ENCODE results near the gene RSPO3.
"Not testable (repeated sequence)": the region's sequence is repeated elsewhere in the genome, so short reads cannot be mapped to it uniquely, and the experiment has no call there.

Gene RSPO3

DNA sequence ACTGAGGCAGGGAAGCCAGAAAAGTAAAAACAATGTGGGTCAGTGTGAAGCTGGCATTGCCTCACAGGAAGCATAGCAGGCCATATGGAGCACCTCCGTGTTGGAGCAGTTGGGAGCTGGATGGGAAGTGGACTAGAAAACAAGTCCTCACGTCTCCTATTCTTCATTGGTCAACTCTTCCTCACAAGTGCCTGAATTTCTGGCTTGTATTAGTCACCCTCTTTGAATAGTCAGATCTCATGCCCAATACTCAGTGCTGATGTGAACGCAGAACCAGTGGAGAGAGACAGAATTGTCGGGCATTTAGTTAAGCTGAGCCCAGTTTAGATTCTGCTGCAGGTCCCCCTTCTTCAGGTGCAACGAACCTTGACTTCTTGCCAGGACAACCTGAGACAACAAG is 22.3 kb upstream of the RSPO3 start:
- Histone ChIP-seq H3K27ac (ENCODE audit: insufficient read depth in 1 of 2, low read depth in 1 of 2, low read length in 2 of 2, poor library complexity in 1 of 2, severe bottlenecking in 2 of 2) (no peak overlapping the region), H3K27me3 (replicated peaks in 2 of 5; ENCODE audit: control insufficient read depth in 4 of 5, insufficient read depth in 5 of 5, low read length in 4 of 5) (peaks cover 0 to 8% (median 4%) of the 10 kb centered on the region in 5 experiments), H3K4me3 (ENCODE audit: control insufficient read depth in 1 of 7, extremely low read depth in 1 of 7, insufficient read depth in 4 of 7, low read depth in 2 of 7, low read length in 6 of 7) (no peak overlapping the region), H3K36me3 (ENCODE audit: control insufficient read depth in 4 of 4, insufficient read depth in 4 of 4, low read length in 3 of 4) (no peaks in the 10 kb centered on the region), H3K9me3 (ENCODE audit: control extremely low read depth in 1 of 5, control insufficient read depth in 4 of 5, insufficient read depth in 2 of 5, low read depth in 1 of 5, low read length in 4 of 5) (no peaks in the 10 kb centered on the region), H3K4me1 (ENCODE audit: control extremely low read depth in 1 of 4, control insufficient read depth in 4 of 4, insufficient read depth in 4 of 4, low read length in 3 of 4) (no peaks in the 10 kb centered on the region)
- WGBS (ENCODE audit: insufficient coverage), result 97% methylated on average over 3 of the region's 5 CpGs
- POLR2A ChIA-PET, result no interaction called here
- DNase-seq, result no peak
- CTCF ChIA-PET, result no interaction called here

DNA sequence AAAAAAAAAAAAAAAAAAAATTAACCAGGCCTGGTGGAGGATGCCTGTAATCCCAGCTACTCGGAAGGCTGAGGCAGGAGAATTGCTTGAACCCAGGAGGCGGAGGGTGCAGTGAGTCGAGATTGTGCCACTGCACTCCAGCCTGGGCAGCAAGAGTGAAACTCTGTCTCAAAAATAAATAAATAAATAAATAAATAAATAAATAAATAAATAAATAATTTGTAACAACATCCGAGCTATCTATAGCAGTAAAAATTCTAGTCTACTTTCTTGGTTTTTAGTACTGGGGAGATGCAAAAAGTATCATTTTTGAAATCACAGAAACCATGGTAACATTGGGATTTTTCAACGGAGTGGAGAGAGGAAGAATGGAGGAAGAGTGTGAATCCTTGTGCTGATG is 21.0 kb upstream of the RSPO3 start:
- WGBS (ENCODE audit: insufficient coverage), result no CpG with 5 or more reads among the region's 5 CpGs
- CTCF ChIA-PET, result interaction anchor here (1.6 kb wide), 1 partner anchor 50 kb away, joined by 3 read pairs; no protein-coding TSS in a partner anchor
- H3K9me3 ChIP-seq (ENCODE audit: control extremely low read depth in 1 of 5, control insufficient read depth in 4 of 5, insufficient read depth in 2 of 5, low read depth in 1 of 5, low read length in 4 of 5); POLR2A ChIA-PET; H3K27me3 ChIP-seq (replicated peaks in 2 of 5; ENCODE audit: control insufficient read depth in 4 of 5, insufficient read depth in 5 of 5, low read length in 4 of 5); DNase-seq; H3K4me1 ChIP-seq (ENCODE audit: control extremely low read depth in 1 of 4, control insufficient read depth in 4 of 4, insufficient read depth in 4 of 4, low read length in 3 of 4); H3K36me3 ChIP-seq (ENCODE audit: control insufficient read depth in 4 of 4, insufficient read depth in 4 of 4, low read length in 3 of 4); H3K4me3 ChIP-seq (ENCODE audit: control insufficient read depth in 1 of 7, extremely low read depth in 1 of 7, insufficient read depth in 4 of 7, low read depth in 2 of 7, low read length in 6 of 7); H3K27ac ChIP-seq (ENCODE audit: insufficient read depth in 1 of 2, low read depth in 1 of 2, low read length in 2 of 2, poor library complexity in 1 of 2, severe bottlenecking in 2 of 2): not testable (repeated sequence)

DNA sequence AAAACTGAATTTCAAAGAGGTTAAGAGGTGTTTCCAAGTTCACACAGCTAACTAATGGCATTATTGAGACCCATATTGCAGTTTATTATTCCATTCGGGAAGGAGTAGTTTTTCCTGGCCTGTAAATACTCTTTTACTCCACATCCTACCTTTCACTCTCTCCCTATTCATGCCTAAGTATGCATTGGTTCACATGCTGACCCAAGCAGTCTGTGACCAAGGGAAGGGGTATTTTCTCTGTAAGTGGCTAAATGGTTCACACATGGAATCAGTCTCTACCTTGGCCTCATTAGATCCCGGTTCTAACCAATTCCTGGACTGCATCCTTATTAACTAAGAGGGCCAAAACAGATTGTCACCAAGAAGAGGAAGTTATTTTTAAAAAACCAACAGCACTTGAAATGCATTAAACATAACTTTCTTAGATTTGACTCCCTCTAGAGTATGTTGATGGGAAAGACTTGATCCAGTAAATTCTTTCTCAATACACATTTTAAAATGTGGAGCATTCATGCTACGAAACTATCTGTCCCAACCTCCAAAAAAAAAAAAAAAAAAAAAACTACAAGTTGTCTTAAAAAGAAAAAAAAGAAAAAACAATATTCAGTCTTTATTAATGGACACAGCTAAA is 17.8 kb upstream of the RSPO3 start:
- peak in 2 of 3 donors; percentile 58 to 60 for DNase-seq
- H3K4me3 ChIP-seq (ENCODE audit: control insufficient read depth in 1 of 7, extremely low read depth in 1 of 7, insufficient read depth in 4 of 7, low read depth in 2 of 7, low read length in 6 of 7), result no peak overlapping the region
- no peak overlapping the region for H3K27ac ChIP-seq (ENCODE audit: insufficient read depth in 1 of 2, low read depth in 1 of 2, low read length in 2 of 2, poor library complexity in 1 of 2, severe bottlenecking in 2 of 2)
- no peaks in the 10 kb centered on the region for H3K36me3 ChIP-seq (ENCODE audit: control insufficient read depth in 4 of 4, insufficient read depth in 4 of 4, low read length in 3 of 4)
- H3K9me3 ChIP-seq (ENCODE audit: control extremely low read depth in 1 of 5, control insufficient read depth in 4 of 5, insufficient read depth in 2 of 5, low read depth in 1 of 5, low read length in 4 of 5), result no peaks in the 10 kb centered on the region
- WGBS (ENCODE audit: insufficient coverage), result no CpG with 5 or more reads among the region's 3 CpGs
- POLR2A ChIA-PET, result no interaction called here
- CTCF ChIA-PET, result interaction anchor here (0.9 to 1.0 kb wide), 2 partner anchors 10 to 294 kb away, joined by 3 to 4 read pairs; no protein-coding TSS in a partner anchor
- H3K4me1 ChIP-seq (ENCODE audit: control extremely low read depth in 1 of 4, control insufficient read depth in 4 of 4, insufficient read depth in 4 of 4, low read length in 3 of 4), result no peaks in the 10 kb centered on the region
- peaks cover 0 to 6% (median 4%) of the 10 kb centered on the region in 5 experiments for H3K27me3 ChIP-seq (replicated peaks in 2 of 5; ENCODE audit: control insufficient read depth in 4 of 5, insufficient read depth in 5 of 5, low read length in 4 of 5)

DNA sequence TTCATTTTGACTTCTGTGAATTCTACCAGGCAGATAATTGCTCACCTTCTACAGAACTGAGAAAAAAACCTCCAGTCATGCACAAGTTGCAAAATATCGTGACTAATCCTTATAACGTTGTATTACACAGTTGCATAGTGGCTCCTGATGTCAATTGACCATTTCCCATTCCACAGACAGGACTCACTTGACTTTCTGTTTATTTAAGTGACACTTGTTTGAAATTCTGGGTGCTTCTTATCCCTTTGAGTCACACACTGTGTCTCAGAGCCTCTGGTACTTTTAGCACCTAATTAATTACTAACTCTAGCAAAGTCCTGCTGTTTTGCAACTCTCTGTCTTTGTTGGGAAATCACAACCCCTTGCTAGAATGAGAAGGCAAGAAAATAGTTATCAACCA is 16.2 kb upstream of the RSPO3 start:
- peak in 1 of 3 donors; percentile 6 for DNase-seq
- no peaks in the 10 kb centered on the region for H3K9me3 ChIP-seq (ENCODE audit: control extremely low read depth in 1 of 5, control insufficient read depth in 4 of 5, insufficient read depth in 2 of 5, low read depth in 1 of 5, low read length in 4 of 5)
- H3K27me3 ChIP-seq (replicated peaks in 2 of 5; ENCODE audit: control insufficient read depth in 4 of 5, insufficient read depth in 5 of 5, low read length in 4 of 5), result peaks cover 0 to 8% (median 4%) of the 10 kb centered on the region in 5 experiments
- no peak overlapping the region for H3K27ac ChIP-seq (ENCODE audit: insufficient read depth in 1 of 2, low read depth in 1 of 2, low read length in 2 of 2, poor library complexity in 1 of 2, severe bottlenecking in 2 of 2)
- H3K4me3 ChIP-seq (ENCODE audit: control insufficient read depth in 1 of 7, extremely low read depth in 1 of 7, insufficient read depth in 4 of 7, low read depth in 2 of 7, low read length in 6 of 7), result no peak overlapping the region
- H3K36me3 ChIP-seq (ENCODE audit: control insufficient read depth in 4 of 4, insufficient read depth in 4 of 4, low read length in 3 of 4), result no peaks in the 10 kb centered on the region
- ChIA-PET POLR2A (no interaction called here), CTCF (no interaction called here)
- no peaks in the 10 kb centered on the region for H3K4me1 ChIP-seq (ENCODE audit: control extremely low read depth in 1 of 4, control insufficient read depth in 4 of 4, insufficient read depth in 4 of 4, low read length in 3 of 4)
- WGBS (ENCODE audit: insufficient coverage), result 73% methylated on average over 2 of the region's 2 CpGs

DNA sequence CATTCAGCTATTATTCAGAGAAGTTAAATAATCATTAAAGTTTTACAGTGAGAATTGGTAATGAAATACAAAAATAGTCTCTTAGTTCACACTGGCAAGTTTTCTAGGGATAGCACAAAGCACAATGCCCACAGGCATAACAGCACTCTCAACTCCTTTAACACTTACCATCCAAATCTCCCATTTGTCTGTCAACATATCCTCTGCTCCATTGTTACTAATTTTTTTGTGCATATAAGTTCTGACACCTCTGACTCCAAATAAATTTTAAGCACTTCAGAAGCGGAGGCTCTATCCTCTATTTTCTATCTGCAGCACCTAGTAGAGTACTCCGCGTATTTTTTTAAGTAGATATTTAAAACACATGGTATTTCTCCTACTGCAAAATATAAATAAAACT is 15.6 kb upstream of the RSPO3 start:
- H3K9me3 ChIP-seq (ENCODE audit: control extremely low read depth in 1 of 5, control insufficient read depth in 4 of 5, insufficient read depth in 2 of 5, low read depth in 1 of 5, low read length in 4 of 5), result no peaks in the 10 kb centered on the region
- WGBS (ENCODE audit: insufficient coverage), result no CpG with 5 or more reads among the region's 3 CpGs
- ChIA-PET CTCF (no interaction called here), POLR2A (no interaction called here)
- H3K27me3 ChIP-seq (replicated peaks in 2 of 5; ENCODE audit: control insufficient read depth in 4 of 5, insufficient read depth in 5 of 5, low read length in 4 of 5), result peaks cover 0 to 8% (median 4%) of the 10 kb centered on the region in 5 experiments
- no peaks in the 10 kb centered on the region for H3K36me3 ChIP-seq (ENCODE audit: control insufficient read depth in 4 of 4, insufficient read depth in 4 of 4, low read length in 3 of 4)
- H3K4me3 ChIP-seq (ENCODE audit: control insufficient read depth in 1 of 7, extremely low read depth in 1 of 7, insufficient read depth in 4 of 7, low read depth in 2 of 7, low read length in 6 of 7), result no peak overlapping the region
- H3K4me1 ChIP-seq (ENCODE audit: control extremely low read depth in 1 of 4, control insufficient read depth in 4 of 4, insufficient read depth in 4 of 4, low read length in 3 of 4), result no peaks in the 10 kb centered on the region
- no peak for DNase-seq
- no peak overlapping the region for H3K27ac ChIP-seq (ENCODE audit: insufficient read depth in 1 of 2, low read depth in 1 of 2, low read length in 2 of 2, poor library complexity in 1 of 2, severe bottlenecking in 2 of 2)

DNA sequence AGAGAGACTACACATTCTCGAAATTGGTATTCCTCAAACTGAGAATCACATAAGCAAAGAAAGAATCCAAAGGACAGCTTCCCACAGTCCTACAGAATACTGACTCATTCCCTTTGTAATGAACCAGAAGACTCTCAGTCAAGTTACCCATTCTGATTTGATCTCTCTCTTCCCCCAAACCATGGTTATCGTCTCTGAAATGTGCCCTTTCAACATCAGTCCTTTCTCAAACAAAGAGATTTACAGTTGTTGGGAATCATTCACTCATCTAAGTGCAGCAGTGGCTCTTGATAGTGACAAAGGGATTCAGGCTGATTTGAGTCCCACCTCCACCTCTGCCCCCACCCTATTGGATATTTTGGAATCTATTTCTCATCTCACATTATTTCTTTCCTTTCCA is 15.0 kb upstream of the RSPO3 start:
- H3K4me1 ChIP-seq (ENCODE audit: control extremely low read depth in 1 of 4, control insufficient read depth in 4 of 4, insufficient read depth in 4 of 4, low read length in 3 of 4), result no peaks in the 10 kb centered on the region

DNA sequence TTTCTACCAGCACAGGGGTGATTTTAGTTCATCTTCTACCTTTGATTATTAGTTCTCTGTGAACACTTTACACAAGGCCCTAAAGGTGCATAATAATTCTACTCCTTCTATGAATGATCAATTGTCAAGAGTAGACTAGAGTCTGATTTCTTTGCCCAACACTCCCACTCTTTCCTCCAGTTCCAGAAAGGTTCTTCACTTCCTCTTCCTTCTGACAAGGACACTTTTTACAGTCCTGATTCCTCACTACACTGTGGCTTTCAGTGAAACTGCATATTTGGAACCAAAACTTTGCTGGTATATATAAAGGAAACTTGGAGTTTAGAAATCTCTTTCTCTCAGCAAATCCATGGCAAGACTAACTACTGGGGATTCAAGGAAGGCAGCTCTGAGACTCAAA is 10.6 kb upstream of the RSPO3 start:
- Histone ChIP-seq H3K4me1 (ENCODE audit: control extremely low read depth in 1 of 4, control insufficient read depth in 4 of 4, insufficient read depth in 4 of 4, low read length in 3 of 4) (peaks cover 0 to 3% (median 0%) of the 10 kb centered on the region in 4 experiments), H3K36me3 (ENCODE audit: control insufficient read depth in 4 of 4, insufficient read depth in 4 of 4, low read length in 3 of 4) (no peaks in the 10 kb centered on the region), H3K9me3 (ENCODE audit: control extremely low read depth in 1 of 5, control insufficient read depth in 4 of 5, insufficient read depth in 2 of 5, low read depth in 1 of 5, low read length in 4 of 5) (no peaks in the 10 kb centered on the region), H3K27me3 (replicated peaks in 2 of 5; ENCODE audit: control insufficient read depth in 4 of 5, insufficient read depth in 5 of 5, low read length in 4 of 5) (peaks cover 0 to 7% (median 4%) of the 10 kb centered on the region in 5 experiments), H3K4me3 (ENCODE audit: control insufficient read depth in 1 of 7, extremely low read depth in 1 of 7, insufficient read depth in 4 of 7, low read depth in 2 of 7, low read length in 6 of 7) (no peak overlapping the region), H3K27ac (ENCODE audit: insufficient read depth in 1 of 2, low read depth in 1 of 2, low read length in 2 of 2, poor library complexity in 1 of 2, severe bottlenecking in 2 of 2) (no peak overlapping the region)
- ChIA-PET CTCF (no interaction called here), POLR2A (no interaction called here)
- DNase-seq, result no peak

More for the DNA sequence above, 15.0 kb upstream of the RSPO3 start:
- H3K36me3 ChIP-seq (ENCODE audit: control insufficient read depth in 4 of 4, insufficient read depth in 4 of 4, low read length in 3 of 4), result no peaks in the 10 kb centered on the region
- POLR2A ChIA-PET, result no interaction called here
- CTCF ChIA-PET, result no interaction called here
- no peaks in the 10 kb centered on the region for H3K9me3 ChIP-seq (ENCODE audit: control extremely low read depth in 1 of 5, control insufficient read depth in 4 of 5, insufficient read depth in 2 of 5, low read depth in 1 of 5, low read length in 4 of 5)
- WGBS (ENCODE audit: insufficient coverage), result 67% methylated on average over 2 of the region's 2 CpGs
- DNase-seq, result no peak
- peaks cover 0 to 8% (median 4%) of the 10 kb centered on the region in 5 experiments for H3K27me3 ChIP-seq (replicated peaks in 2 of 5; ENCODE audit: control insufficient read depth in 4 of 5, insufficient read depth in 5 of 5, low read length in 4 of 5)
- no peak overlapping the region for H3K27ac ChIP-seq (ENCODE audit: insufficient read depth in 1 of 2, low read depth in 1 of 2, low read length in 2 of 2, poor library complexity in 1 of 2, severe bottlenecking in 2 of 2)
- no peak overlapping the region for H3K4me3 ChIP-seq (ENCODE audit: control insufficient read depth in 1 of 7, extremely low read depth in 1 of 7, insufficient read depth in 4 of 7, low read depth in 2 of 7, low read length in 6 of 7)
